Keratinocyte (primary cell): ENCODE data around the gene APLF. TPM values are rescaled to one million over a fixed set of nuclear protein-coding genes. Genes with fewer than 3 reads are reported as not detected.

Experiments used
- DNase-seq: peaks from one replicate; pipeline ENCODE4 v3.0.0-alpha.2; 2011; ENCODE audit warnings: low read depth, missing footprints, low spot score
- FAIRE-seq: peaks from 2 replicates; lab custom pipeline; 2011; peaks lifted over from hg19 to GRCh38; lab: Jason Lieb, UNC
- H2AFZ ChIP-seq: 2 replicates; pipeline ENCODE4 v1.6.0; 2012; ENCODE audit warnings: low read length, control low read depth, inconsistent platforms; ENCODE audit not compliant: control insufficient read depth
- H3K27ac ChIP-seq: 2 replicates; pipeline ENCODE4 v1.5.1; 2011; ENCODE audit warnings: low read length; ENCODE audit not compliant: control insufficient read depth, insufficient read depth
- H3K27me3 ChIP-seq: 3 replicates; pipeline ENCODE4 v1.6.0; 2011; ENCODE audit warnings: low read length; ENCODE audit not compliant: control insufficient read depth, insufficient read depth; ENCODE audit errors: extremely low read depth
- H3K36me3 ChIP-seq, 2 experiments: 2 replicates in 1 of 2; 3 replicates in 1 of 2; pipeline ENCODE4 v1.5.1; 2011; ENCODE audit warnings: low read length in 2 of 2, mild to moderate bottlenecking in 1 of 2; ENCODE audit not compliant: control insufficient read depth in 2 of 2, insufficient read depth in 2 of 2; ENCODE audit errors: extremely low read depth in 1 of 2
- H3K4me1 ChIP-seq: 3 replicates; pipeline ENCODE4 v1.5.1; 2011; ENCODE audit warnings: low read length; ENCODE audit not compliant: control insufficient read depth, insufficient read depth; ENCODE audit errors: extremely low read depth
- H3K4me2 ChIP-seq: 3 replicates; pipeline ENCODE4 v1.6.0; 2011; ENCODE audit warnings: low read depth, low read length; ENCODE audit not compliant: control insufficient read depth, insufficient read depth; ENCODE audit errors: extremely low read depth
- H3K4me3 ChIP-seq, 3 experiments: fragments of 200-600 bp in 1 of 3; sonication (generic) in 1 of 3; 2 replicates in 2 of 3; 3 replicates in 1 of 3; pipeline ENCODE4 v1.5.1; 2011 to 2016; ENCODE audit warnings: low read length in 3 of 3, mild to moderate bottlenecking in 3 of 3, control low read depth in 2 of 3, inconsistent platforms in 1 of 3, low read depth in 1 of 3, mixed read lengths in 1 of 3, mixed run types in 1 of 3, moderate library complexity in 1 of 3; ENCODE audit not compliant: control insufficient read depth in 2 of 3, insufficient read depth in 2 of 3; ENCODE audit errors: extremely low read depth in 1 of 3
- H3K79me2 ChIP-seq: 2 replicates; pipeline ENCODE4 v1.6.0; 2012; ENCODE audit warnings: low read length; ENCODE audit not compliant: control insufficient read depth, insufficient read depth
- H3K9ac ChIP-seq: 3 replicates; pipeline ENCODE4 v1.6.0; 2011; ENCODE audit warnings: low read length; ENCODE audit not compliant: control insufficient read depth, insufficient read depth; ENCODE audit errors: extremely low read depth
- H3K9me1 ChIP-seq: 3 replicates; pipeline ENCODE4 v1.6.0; 2011; ENCODE audit warnings: low read length; ENCODE audit not compliant: control insufficient read depth, insufficient read depth; ENCODE audit errors: extremely low read depth
- H3K9me3 ChIP-seq: 2 replicates; pipeline ENCODE4 v1.5.1; 2012; ENCODE audit warnings: low read depth, low read length; ENCODE audit not compliant: control insufficient read depth
- H4K20me1 ChIP-seq: 3 replicates; pipeline ENCODE4 v1.6.0; 2011; ENCODE audit warnings: low read length; ENCODE audit not compliant: control insufficient read depth, insufficient read depth; ENCODE audit errors: extremely low read depth
- CTCF ChIP-seq, 3 experiments: IDR thresholded peaks in 1 of 3; conservative IDR thresholded peaks in 1 of 3; optimal IDR thresholded peaks in 1 of 3; 2 replicates in 2 of 3; 3 replicates in 1 of 3; pipeline versions ENCODE3 to v1.5.1; 2011; ENCODE audit warnings: low read length in 3 of 3, mild to moderate bottlenecking in 3 of 3, moderate library complexity in 2 of 3, control low read depth in 1 of 3, inconsistent platforms in 1 of 3; ENCODE audit not compliant: insufficient read depth in 2 of 3; ENCODE audit errors: extremely low read depth in 1 of 3
- EZH2 ChIP-seq: IDR thresholded peaks from one replicate; pipeline ENCODE4 v1.6.1; 2012; ENCODE audit warnings: inconsistent platforms, mild to moderate bottlenecking, low read length, moderate library complexity
- dilution Hi-C: fragments of 300-500 bp; cut with MboI; formaldehyde crosslinking; loops from one replicate; pipeline ENCODE4 v1.7.0; 2020; ENCODE audit warnings: low sequenced_read_pairs; ENCODE audit not compliant: extremely low pct_ligation_motif_present
- polyA plus RNA-seq, 5 experiments: library from polyadenylated mRNA; depleted of rRNA in 3 of 5; stranded (reverse) in 3 of 5; stranded (forward) in 1 of 5; unstranded in 1 of 5; fragments of >200 nt; gene quantifications; 1 replicate in 1 of 5; 2 replicates in 3 of 5; 3 replicates in 1 of 5; pipeline versions ENCODE4 v1.2.1 to v1.2.3, GENCODE V29; 2011 to 2012; ENCODE audit warnings: missing spikeins in 2 of 5, low read depth in 1 of 5, low replicate concordance in 1 of 5

Gene APLF
- polyA plus RNA-seq, 1 donor (not counting 4 experiments of a cell fraction or from before 2014, with no cell fraction given) = 3.0 TPM

- dilution Hi-C loops = no loop called here
- Histone ChIP-seq H3K79me2 (no peaks in the 10 kb centered on the region), H3K4me3 (no peak overlapping the region), H3K4me1 (peaks cover 25% of the 10 kb centered on the region), H3K27me3 (no peaks in the 10 kb centered on the region), H3K36me3 (no peaks in the 10 kb centered on the region), H3K9me1 (no peaks in the 10 kb centered on the region), H4K20me1 (no peaks in the 10 kb centered on the region), H3K4me2 (no peak overlapping the region), H2AFZ (no peak overlapping the region), H3K9ac (no peak overlapping the region), H3K27ac (no peak overlapping the region), H3K9me3 (no peaks in the 10 kb centered on the region)
- TF ChIP-seq CTCF (optimal IDR thresholded peaks at IDR 0.05 in 1 of 3, IDR thresholded peaks at IDR 0.05 in 1 of 3, conservative IDR thresholded peaks at IDR 0.05 in 1 of 3; ENCODE audit: extremely low read depth in 1 of 3, insufficient read depth in 2 of 3, low read length in 3 of 3) (no peak), EZH2 (no peak)
- DNase-seq (no peak), FAIRE-seq (no peak)
These were observed 97.0 kb downstream of the APLF start for GRCh38 chr2:68564426-68564825.

GRCh38 chr2:68565273-68565672 is 97.9 kb downstream of the APLF start:
- no peak for TF ChIP-seq EZH2
- no peak for TF ChIP-seq CTCF (optimal IDR thresholded peaks at IDR 0.05 in 1 of 3, IDR thresholded peaks at IDR 0.05 in 1 of 3, conservative IDR thresholded peaks at IDR 0.05 in 1 of 3; ENCODE audit: extremely low read depth in 1 of 3, insufficient read depth in 2 of 3, low read length in 3 of 3)
- Histone ChIP-seq H3K27me3 (no peaks in the 10 kb centered on the region), H3K79me2 (no peaks in the 10 kb centered on the region), H3K36me3 (no peaks in the 10 kb centered on the region), H3K4me1 (peaks cover 30% of the 10 kb centered on the region), H4K20me1 (no peaks in the 10 kb centered on the region), H3K4me3 (no peak overlapping the region), H3K27ac (no peak overlapping the region), H3K4me2 (no peak overlapping the region), H2AFZ (no peak overlapping the region), H3K9ac (no peak overlapping the region), H3K9me1 (no peaks in the 10 kb centered on the region), H3K9me3 (no peaks in the 10 kb centered on the region)
- dilution Hi-C loops = no loop called here
- FAIRE-seq = no peak
- no peak for DNase-seq
